ENCODE data around the gene MMEL1. TPM values are rescaled to one million over a fixed set of nuclear protein-coding genes. Genes with fewer than 3 reads are reported as not detected.

Gene MMEL1
- total RNA-seq, 6 experiments from 2014 or later, result not detected

- Mint-ChIP-seq H3K4me3 (no peak overlapping the region), H3K27me3 (ENCODE audit: insufficient read depth) (peaks cover 4% of the 10 kb centered on the region), H3K4me1 (ENCODE audit: low read depth) (peaks cover 16% of the 10 kb centered on the region), H3K36me3 (ENCODE audit: low read depth) (no peaks in the 10 kb centered on the region), H3K27ac (no peak overlapping the region), H3K9me3 (no peaks in the 10 kb centered on the region)
- DNase-seq, result no peak
- TF ChIP-seq CTCF (IDR thresholded peaks at IDR 0.05), result no peak
Measured at GRCh38 chr1:2540816-2541492, 91.9 kb downstream of the MMEL1 start.

Other genes starting within 250 kb of the MMEL1 start
- gene MORN1, start 241.5 kb downstream of the MMEL1 start, total RNA-seq (2021; fragmentation: NEBNext Ultra II Directional; extraction: Animal tissue kit (Norgen Biotek cat#: 25700)), result 1 to 10 TPM; 5.3 to 8.9 (median 6.9) TPM
- gene RER1, start 241.2 kb downstream of the MMEL1 start, total RNA-seq (2021; fragmentation: NEBNext Ultra II Directional; extraction: Animal tissue kit (Norgen Biotek cat#: 25700)), result 100 to 1,000 TPM; 254 to 303 (median 283) TPM
- gene PEX10, start 220.5 kb downstream of the MMEL1 start, total RNA-seq (2021; fragmentation: NEBNext Ultra II Directional; extraction: Animal tissue kit (Norgen Biotek cat#: 25700)), result 10 to 100 TPM; 25.4 to 29.8 (median 26.4) TPM
- under 1 TPM in 5 of 6 experiments, not detected in 1; 0.09 to 0.34 (median 0.18) TPM for gene PLCH2, start 156.7 kb downstream of the MMEL1 start, total RNA-seq (2021; fragmentation: NEBNext Ultra II Directional; extraction: Animal tissue kit (Norgen Biotek cat#: 25700))
- gene PANK4, start 106.4 kb downstream of the MMEL1 start, total RNA-seq (2021; fragmentation: NEBNext Ultra II Directional; extraction: Animal tissue kit (Norgen Biotek cat#: 25700)), result 10 to 100 TPM; 20.6 to 26.4 (median 24.0) TPM
- under 1 TPM in 5 of 6 experiments, not detected in 1; 0.28 to 0.57 (median 0.36) TPM for gene HES5, start 102.8 kb downstream of the MMEL1 start, total RNA-seq (2021; fragmentation: NEBNext Ultra II Directional; extraction: Animal tissue kit (Norgen Biotek cat#: 25700))
- 10 to 100 TPM in 4 of 6 experiments, 1 to 10 TPM in 2; 7.4 to 14.2 (median 11.5) TPM for gene TNFRSF14, start 76.6 kb downstream of the MMEL1 start, total RNA-seq (2021; fragmentation: NEBNext Ultra II Directional; extraction: Animal tissue kit (Norgen Biotek cat#: 25700))
- gene PRXL2B, start 46.2 kb downstream of the MMEL1 start, total RNA-seq (2021; fragmentation: NEBNext Ultra II Directional; extraction: Animal tissue kit (Norgen Biotek cat#: 25700)), result 10 to 100 TPM; 27.1 to 38.9 (median 34.7) TPM
- under 1 TPM; 0.11 to 0.19 (median 0.16) TPM for gene TTC34, start 168.7 kb upstream of the MMEL1 start, total RNA-seq (2021; fragmentation: NEBNext Ultra II Directional; extraction: Animal tissue kit (Norgen Biotek cat#: 25700))

Data from HFFc6 (cell line).